ENCODE data around the gene TAL1. TPM values are rescaled to one million over a fixed set of nuclear protein-coding genes. Genes with fewer than 3 reads are reported as not detected.

Gene TAL1
- total and polyA plus RNA-seq, 7 donors = 0.73 to 2.1 (median 1.5) TPM

GRCh38 chr1:47210666-47211065, 21.4 kb downstream of the TAL1 start:
- Histone ChIP-seq H3K36me3 (ENCODE audit: insufficient read depth in 1 of 2, low read depth in 1 of 2) (no peaks in the 10 kb centered on the region), H3K4me1 (no peaks in the 10 kb centered on the region), H3K9me3 (no peaks in the 10 kb centered on the region), H3K27ac (no peak overlapping the region), H3K4me3 (no peak overlapping the region), H3K27me3 (ENCODE audit: insufficient read depth in 3 of 3, low read length in 2 of 3) (peaks cover 0 to 11% (median 2%) of the 10 kb centered on the region in 3 donors)
- intact Hi-C loops (cut with DNase I) = no loop called here
- TF ChIP-seq, protein P1, sequence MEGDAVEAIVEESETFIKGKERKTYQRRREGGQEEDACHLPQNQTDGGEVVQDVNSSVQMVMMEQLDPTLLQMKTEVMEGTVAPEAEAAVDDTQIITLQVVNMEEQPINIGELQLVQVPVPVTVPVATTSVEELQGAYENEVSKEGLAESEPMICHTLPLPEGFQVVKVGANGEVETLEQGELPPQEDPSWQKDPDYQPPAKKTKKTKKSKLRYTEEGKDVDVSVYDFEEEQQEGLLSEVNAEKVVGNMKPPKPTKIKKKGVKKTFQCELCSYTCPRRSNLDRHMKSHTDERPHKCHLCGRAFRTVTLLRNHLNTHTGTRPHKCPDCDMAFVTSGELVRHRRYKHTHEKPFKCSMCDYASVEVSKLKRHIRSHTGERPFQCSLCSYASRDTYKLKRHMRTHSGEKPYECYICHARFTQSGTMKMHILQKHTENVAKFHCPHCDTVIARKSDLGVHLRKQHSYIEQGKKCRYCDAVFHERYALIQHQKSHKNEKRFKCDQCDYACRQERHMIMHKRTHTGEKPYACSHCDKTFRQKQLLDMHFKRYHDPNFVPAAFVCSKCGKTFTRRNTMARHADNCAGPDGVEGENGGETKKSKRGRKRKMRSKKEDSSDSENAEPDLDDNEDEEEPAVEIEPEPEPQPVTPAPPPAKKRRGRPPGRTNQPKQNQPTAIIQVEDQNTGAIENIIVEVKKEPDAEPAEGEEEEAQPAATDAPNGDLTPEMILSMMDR (IDR thresholded peaks at IDR 0.05) = no peak
- WGBS, 3 donors = 74 to 84% (median 78%) methylated on average over 3 of the region's 3 CpGs
- DNase-seq (no peak), ATAC-seq (no peak)

- 54 to 84% (median 76%) methylated on average over 3 of the region's 3 CpGs for WGBS, 3 donors
- Histone ChIP-seq H3K4me3 (no peak overlapping the region), H3K27ac (no peak overlapping the region), H3K36me3 (ENCODE audit: insufficient read depth in 1 of 2, low read depth in 1 of 2) (no peaks in the 10 kb centered on the region), H3K27me3 (ENCODE audit: insufficient read depth in 3 of 3, low read length in 2 of 3) (peaks cover 0 to 18% (median 6%) of the 10 kb centered on the region in 3 donors), H3K4me1 (no peaks in the 10 kb centered on the region), H3K9me3 (no peaks in the 10 kb centered on the region)
- intact Hi-C loops (cut with DNase I) = no loop called here
- DNase-seq (no peak), ATAC-seq (no peak)
- TF ChIP-seq, protein P1 (IDR thresholded peaks at IDR 0.05) = no peak
Observed at GRCh38 chr1:47209725-47210325, 22.2 kb downstream of the TAL1 start.

GRCh38 chr1:47209091-47209490, 22.9 kb downstream of the TAL1 start:
- intact Hi-C loops (cut with DNase I) = no loop called here
- DNase-seq = no peak
- peaks cover 0 to 18% (median 6%) of the 10 kb centered on the region in 3 donors for H3K27me3 ChIP-seq (ENCODE audit: insufficient read depth in 3 of 3, low read length in 2 of 3)
- no peaks in the 10 kb centered on the region for H3K9me3 ChIP-seq
- no peak overlapping the region for H3K27ac ChIP-seq
- no peaks in the 10 kb centered on the region for H3K4me1 ChIP-seq
- ATAC-seq = no peak
- TF ChIP-seq, protein P1 (IDR thresholded peaks at IDR 0.05) = no peak
- no peak overlapping the region for H3K4me3 ChIP-seq
- H3K36me3 ChIP-seq (ENCODE audit: insufficient read depth in 1 of 2, low read depth in 1 of 2) = no peaks in the 10 kb centered on the region
- 51 to 62% (median 51%) methylated on average over 8 of the region's 8 CpGs for WGBS, 3 donors

DNA sequence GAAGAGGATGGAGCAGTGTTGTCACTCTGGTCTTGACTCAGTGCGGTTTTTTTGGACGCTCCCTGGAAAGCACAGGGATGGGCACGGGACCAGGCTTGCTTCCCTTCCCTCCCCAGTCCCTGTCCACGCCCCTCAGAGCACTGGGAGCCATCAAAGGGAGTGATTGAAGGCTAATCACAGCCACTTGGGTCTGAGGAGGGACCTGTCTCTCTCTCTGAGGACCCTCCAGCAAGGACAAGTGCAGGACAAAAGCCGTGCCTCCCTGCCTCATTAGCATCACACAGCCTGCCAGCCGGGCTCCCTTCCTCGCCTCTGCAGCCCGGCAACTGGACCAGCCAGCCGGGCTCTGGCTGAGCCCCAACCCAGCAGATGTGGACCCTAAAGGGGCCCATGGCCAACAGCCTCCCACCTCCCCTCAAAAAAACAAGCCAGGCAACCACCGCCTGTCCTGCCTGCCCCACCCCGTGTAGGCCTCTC, 23.6 kb downstream of the TAL1 start:
- ATAC-seq (no peak), DNase-seq (no peak)
- Histone ChIP-seq H3K36me3 (ENCODE audit: insufficient read depth in 1 of 2, low read depth in 1 of 2) (no peaks in the 10 kb centered on the region), H3K4me3 (no peak overlapping the region), H3K27me3 (ENCODE audit: insufficient read depth in 3 of 3, low read length in 2 of 3) (peaks cover 0 to 20% (median 6%) of the 10 kb centered on the region in 3 donors), H3K4me1 (no peaks in the 10 kb centered on the region), H3K9me3 (no peaks in the 10 kb centered on the region), H3K27ac (no peak overlapping the region)
- 12 to 35% (median 33%) methylated on average over 11 of the region's 11 CpGs for WGBS, 3 donors
- TF ChIP-seq, protein P1 (IDR thresholded peaks at IDR 0.05) = no peak
- intact Hi-C loops (cut with DNase I) = no loop called here

Measured in psoas muscle (tissue), 8 donors.